PC-3 (cell line): ENCODE results near the gene DNAJC4.

Source experiments
- CTCF ChIP-seq: fragments of 300-600 bp; sonication (generic); conservative IDR thresholded peaks from 2 replicates; pipeline ENCODE4 v1.5.1; 2017; ENCODE audit warnings: antibody characterized with exemption, low read depth, mild to moderate bottlenecking, low read length
- EZH2 ChIP-seq: fragments of 300-600 bp; sonication (generic); IDR thresholded peaks from one replicate; pipeline ENCODE4 v1.6.1; 2017; ENCODE audit warnings: antibody characterized with exemption, mild to moderate bottlenecking, low read length; ENCODE audit not compliant: unreplicated experiment
- EZH2phosphoT487 ChIP-seq: fragments of 300-600 bp; sonication (generic); IDR thresholded peaks from 2 replicates; pipeline ENCODE4 v1.6.1; 2018; ENCODE audit warnings: mild to moderate bottlenecking, antibody characterized with exemption, low read length, borderline replicate concordance

DNA sequence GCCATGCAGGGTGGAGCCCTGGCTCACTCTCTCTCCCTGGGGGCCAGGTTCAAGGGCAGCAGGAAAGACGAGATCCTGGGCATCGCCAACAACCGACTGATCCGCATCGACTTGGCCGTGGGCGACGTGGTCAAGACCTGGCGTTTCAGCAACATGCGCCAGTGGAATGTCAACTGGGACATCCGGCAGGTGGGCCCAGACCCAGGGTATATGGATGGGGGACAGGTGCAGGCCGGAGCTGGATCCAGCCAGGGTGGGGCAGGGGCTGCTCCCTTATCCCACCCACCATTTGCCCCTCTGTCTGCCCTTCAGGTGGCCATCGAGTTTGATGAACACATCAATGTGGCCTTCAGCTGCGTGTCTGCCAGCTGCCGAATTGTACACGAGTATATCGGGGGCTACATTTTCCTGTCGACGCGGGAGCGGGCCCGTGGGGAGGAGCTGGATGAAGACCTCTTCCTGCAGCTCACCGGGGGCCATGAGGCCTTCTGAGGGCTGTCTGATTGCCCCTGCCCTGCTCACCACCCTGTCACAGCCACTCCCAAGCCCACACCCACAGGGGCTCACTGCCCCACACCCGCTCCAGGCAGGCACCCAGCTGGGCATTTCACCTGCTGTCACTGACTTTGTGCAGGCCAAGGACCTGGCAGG is 7.2 kb upstream of the DNAJC4 start:
- TF ChIP-seq CTCF (no peak), EZH2 (no peak), EZH2phosphoT487 (no peak)
